Keratinocyte (primary cell): ENCODE results near the gene INHBC.

Experiments used
- EZH2 ChIP-seq: IDR thresholded peaks from one replicate; pipeline ENCODE4 v1.6.1; 2012; ENCODE audit warnings: inconsistent platforms, mild to moderate bottlenecking, low read length, moderate library complexity
- TF ChIP-seq, protein P1 (sequence below), 3 experiments: IDR thresholded peaks in 1 of 3; conservative IDR thresholded peaks in 1 of 3; optimal IDR thresholded peaks in 1 of 3; 2 replicates in 2 of 3; 3 replicates in 1 of 3; pipeline versions ENCODE3 to v1.5.1; 2011; ENCODE audit warnings: low read length in 3 of 3, mild to moderate bottlenecking in 3 of 3, moderate library complexity in 2 of 3, control low read depth in 1 of 3, inconsistent platforms in 1 of 3; ENCODE audit not compliant: insufficient read depth in 2 of 3; ENCODE audit errors: extremely low read depth in 1 of 3

DNA sequence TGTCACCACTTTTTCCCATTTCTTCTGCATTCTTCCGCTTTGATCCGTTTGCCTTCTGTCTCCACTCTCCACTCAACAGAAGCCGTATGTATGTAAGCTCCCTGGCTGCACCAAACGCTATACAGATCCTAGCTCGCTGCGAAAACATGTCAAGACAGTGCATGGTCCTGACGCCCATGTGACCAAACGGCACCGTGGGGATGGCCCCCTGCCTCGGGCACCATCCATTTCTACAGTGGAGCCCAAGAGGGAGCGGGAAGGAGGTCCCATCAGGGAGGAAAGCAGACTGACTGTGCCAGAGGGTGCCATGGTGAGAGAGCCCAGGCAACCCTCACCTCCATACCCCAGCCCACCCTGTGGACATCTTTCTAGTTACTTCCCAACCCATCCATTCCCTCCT is 33.3 kb downstream of the INHBC start:
- TF ChIP-seq, protein P1, sequence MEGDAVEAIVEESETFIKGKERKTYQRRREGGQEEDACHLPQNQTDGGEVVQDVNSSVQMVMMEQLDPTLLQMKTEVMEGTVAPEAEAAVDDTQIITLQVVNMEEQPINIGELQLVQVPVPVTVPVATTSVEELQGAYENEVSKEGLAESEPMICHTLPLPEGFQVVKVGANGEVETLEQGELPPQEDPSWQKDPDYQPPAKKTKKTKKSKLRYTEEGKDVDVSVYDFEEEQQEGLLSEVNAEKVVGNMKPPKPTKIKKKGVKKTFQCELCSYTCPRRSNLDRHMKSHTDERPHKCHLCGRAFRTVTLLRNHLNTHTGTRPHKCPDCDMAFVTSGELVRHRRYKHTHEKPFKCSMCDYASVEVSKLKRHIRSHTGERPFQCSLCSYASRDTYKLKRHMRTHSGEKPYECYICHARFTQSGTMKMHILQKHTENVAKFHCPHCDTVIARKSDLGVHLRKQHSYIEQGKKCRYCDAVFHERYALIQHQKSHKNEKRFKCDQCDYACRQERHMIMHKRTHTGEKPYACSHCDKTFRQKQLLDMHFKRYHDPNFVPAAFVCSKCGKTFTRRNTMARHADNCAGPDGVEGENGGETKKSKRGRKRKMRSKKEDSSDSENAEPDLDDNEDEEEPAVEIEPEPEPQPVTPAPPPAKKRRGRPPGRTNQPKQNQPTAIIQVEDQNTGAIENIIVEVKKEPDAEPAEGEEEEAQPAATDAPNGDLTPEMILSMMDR (optimal IDR thresholded peaks at IDR 0.05 in 1 of 3, IDR thresholded peaks at IDR 0.05 in 1 of 3, conservative IDR thresholded peaks at IDR 0.05 in 1 of 3; ENCODE audit: extremely low read depth in 1 of 3, insufficient read depth in 2 of 3, low read length in 3 of 3), result no peak
- no peak for TF ChIP-seq EZH2
